GM19455 (cell line): Measurements from ENCODE around the gene USPL1.

Experiments used
- ATAC-seq: cut with Tn5 transposase; IDR thresholded peaks from one replicate; pipeline ENCODE4 v1.9.1; 2021; ENCODE audit not compliant: unreplicated experiment

The USPL1 gene

DNA sequence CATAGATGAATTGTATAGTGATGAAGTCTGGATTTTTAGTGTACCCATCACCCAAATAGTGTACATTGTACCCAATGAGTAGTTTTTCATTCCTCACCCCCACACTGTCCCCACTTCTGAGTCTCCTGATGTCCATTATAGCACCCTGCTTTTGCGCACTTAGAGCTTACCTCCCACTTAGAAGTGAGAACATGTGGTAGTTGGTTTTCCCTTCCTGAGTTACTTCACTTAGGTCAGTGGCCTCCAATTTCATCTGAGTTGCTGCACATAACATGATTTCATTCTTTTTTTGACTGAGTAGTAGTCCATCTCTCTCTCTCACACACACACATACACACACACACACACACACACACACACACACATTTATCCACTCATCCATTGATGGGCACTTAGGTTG lies 74.4 kb downstream of the USPL1 start:
- no peak for ATAC-seq

GRCh38 chr13:30696278-30697176 lies 78.8 kb downstream of the USPL1 start:
- ATAC-seq, result no peak

DNA sequence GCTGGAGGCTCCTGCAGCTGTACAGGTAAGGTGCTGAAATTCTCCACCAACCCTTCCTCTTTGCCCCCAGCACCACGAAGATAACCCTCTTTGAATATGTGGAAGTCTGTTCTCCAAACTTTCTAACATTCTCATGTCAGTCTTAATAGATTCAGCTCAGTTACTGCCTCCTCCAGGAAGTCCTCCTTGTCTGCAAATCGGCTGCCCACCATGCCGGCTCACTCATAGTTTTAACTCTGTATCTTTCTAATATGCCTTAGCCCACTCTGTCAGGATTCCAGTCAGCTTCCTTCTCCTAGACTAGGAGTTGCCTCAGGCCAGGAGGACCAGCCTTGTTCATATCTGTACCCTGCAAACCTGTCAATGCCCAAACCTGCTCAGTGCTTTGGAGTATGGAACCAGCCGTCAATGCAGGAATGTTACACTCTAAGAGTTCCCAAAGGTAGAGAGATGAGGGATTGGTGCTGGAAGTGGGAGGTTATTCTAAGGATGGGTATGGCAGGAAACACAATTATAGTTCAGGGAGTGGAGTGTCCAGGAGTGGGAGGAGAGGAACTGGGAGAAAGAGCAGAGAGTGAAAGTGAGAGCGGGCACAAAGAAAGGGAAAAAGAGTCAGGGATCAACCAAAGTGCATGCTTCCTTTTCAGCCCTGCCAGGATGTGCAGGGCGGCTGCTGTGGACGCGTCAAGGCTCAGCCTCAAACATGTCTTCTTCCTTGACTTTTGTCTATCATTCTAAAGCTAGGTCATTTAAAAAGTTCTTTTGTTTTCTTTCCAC lies 79.6 kb downstream of the USPL1 start:
- ATAC-seq, result no peak

- no peak for ATAC-seq
Observed at GRCh38 chr13:30697996-30698401, 80.3 kb downstream of the USPL1 start.

DNA sequence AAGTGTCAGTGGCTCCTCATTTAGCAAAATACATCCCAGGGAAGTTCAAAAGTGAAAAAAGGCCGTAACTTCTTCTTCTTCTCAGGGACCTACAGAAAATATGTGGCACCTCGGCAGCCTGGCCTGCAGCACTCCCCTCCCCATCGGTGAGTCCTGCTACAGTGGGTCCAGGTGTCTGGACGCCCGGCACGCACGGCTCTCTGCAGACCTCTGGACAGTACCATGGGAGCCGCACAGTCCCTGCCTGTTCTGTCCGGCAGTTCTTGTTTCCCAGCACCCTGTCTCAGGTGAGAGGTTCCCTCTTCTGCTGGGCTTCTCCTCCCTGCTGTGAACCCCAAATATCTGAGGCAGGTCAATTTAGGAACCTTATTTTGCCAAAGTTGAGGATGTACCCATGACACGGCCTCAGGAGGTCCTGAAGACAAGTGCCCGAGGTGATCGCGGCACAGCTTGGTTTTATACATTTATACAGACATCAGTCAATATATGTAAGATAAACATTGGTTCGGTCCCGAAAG lies 80.8 kb downstream of the USPL1 start:
- no peak for ATAC-seq

GRCh38 chr13:30700364-30700763 lies 82.6 kb downstream of the USPL1 start:
- no peak for ATAC-seq

GRCh38 chr13:30702006-30702405 lies 84.3 kb downstream of the USPL1 start:
- no peak for ATAC-seq

DNA sequence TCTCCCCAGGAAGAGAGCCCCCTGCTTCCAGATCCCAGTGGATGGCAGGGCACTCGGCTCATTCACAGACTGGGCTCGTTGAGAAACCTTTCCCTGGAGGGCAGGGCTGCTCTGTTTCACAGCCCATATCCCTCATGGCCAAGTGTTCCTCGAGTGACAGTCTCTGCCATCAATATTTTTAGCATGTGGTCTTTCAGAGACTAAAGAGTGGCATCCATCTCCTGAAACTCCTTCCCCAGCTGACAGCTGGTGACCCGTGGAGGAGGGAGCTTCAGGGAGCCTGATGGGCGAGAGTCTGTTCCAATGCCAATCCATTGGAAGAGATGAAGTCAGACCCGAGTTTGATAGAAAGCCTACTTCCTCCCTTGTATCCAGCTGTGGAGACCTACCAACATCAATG lies 86.9 kb downstream of the USPL1 start:
- no peak for ATAC-seq

DNA sequence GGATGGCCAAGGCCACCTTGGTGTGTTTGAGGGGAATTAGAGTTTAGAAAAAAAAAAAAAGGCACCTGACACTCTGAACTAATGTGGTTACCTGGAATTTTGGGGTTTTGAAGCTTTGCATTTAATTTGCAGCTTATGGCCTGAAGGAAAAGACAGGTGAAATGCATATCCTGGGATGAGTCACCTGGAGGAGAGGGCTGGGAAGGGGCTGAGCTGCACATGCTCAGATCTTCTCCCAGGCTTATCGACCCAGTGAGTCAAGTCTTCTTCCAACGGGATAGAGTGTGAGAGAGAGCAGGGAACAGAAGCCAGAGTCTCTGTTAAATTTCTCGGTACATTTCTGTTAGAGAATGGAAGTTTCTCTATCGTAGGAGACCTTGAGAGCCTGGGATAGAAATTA lies 88.0 kb downstream of the USPL1 start:
- no peak for ATAC-seq

- no peak for ATAC-seq
Observed at GRCh38 chr13:30708541-30708940, 90.8 kb downstream of the USPL1 start.
